HTR-8/SVneo (cell line): ENCODE results near the gene CERS1.

Experiments used
- DNase-seq: peaks from one replicate; pipeline ENCODE4 v3.0.0; 2011; ENCODE audit warnings: low spot score, mixed read lengths; ENCODE audit not compliant: insufficient read length
- FAIRE-seq: peaks from 2 replicates; lab custom pipeline; 2011; peaks lifted over from hg19 to GRCh38; lab: Jason Lieb, UNC

CERS1 gene

GRCh38 chr19:18860302-18860700 is 35.7 kb downstream of the CERS1 start:
- FAIRE-seq (no peak), DNase-seq (no peak)

GRCh38 chr19:18859676-18860301 is 36.2 kb downstream of the CERS1 start:
- no peak for DNase-seq
- no peak for FAIRE-seq

GRCh38 chr19:18858906-18859646 is 36.9 kb downstream of the CERS1 start:
- no peak for DNase-seq
- no peak for FAIRE-seq

GRCh38 chr19:18857223-18857622 is 38.7 kb downstream of the CERS1 start:
- no peak for DNase-seq
- FAIRE-seq, result no peak

- FAIRE-seq (peak; percentile 52), DNase-seq (no peak)
Observed at GRCh38 chr19:18856385-18857126, 39.4 kb downstream of the CERS1 start.

- no peak for DNase-seq
- no peak for FAIRE-seq
Observed at GRCh38 chr19:18855647-18856384, 40.1 kb downstream of the CERS1 start.

GRCh38 chr19:18854982-18855381 is 41.0 kb downstream of the CERS1 start:
- FAIRE-seq (no peak), DNase-seq (no peak)

- DNase-seq, result no peak
- FAIRE-seq, result peak; percentile 9
Observed at GRCh38 chr19:18853755-18854427, 42.1 kb downstream of the CERS1 start.

- no peak for FAIRE-seq
- no peak for DNase-seq
Observed at GRCh38 chr19:18852648-18853047, 43.3 kb downstream of the CERS1 start.

GRCh38 chr19:18851673-18852325 is 44.2 kb downstream of the CERS1 start:
- DNase-seq (no peak), FAIRE-seq (no peak)

GRCh38 chr19:18850471-18851375 is 45.2 kb downstream of the CERS1 start:
- no peak for FAIRE-seq

GRCh38 chr19:18849838-18850400 is 46.0 kb downstream of the CERS1 start:
- no peak for DNase-seq
- FAIRE-seq, result peak; percentile 31

More at GRCh38 chr19:18850471-18851375, 45.2 kb downstream of the CERS1 start:
- no peak for DNase-seq

GRCh38 chr19:18848878-18849661 is 46.9 kb downstream of the CERS1 start:
- FAIRE-seq, result no peak
- no peak for DNase-seq

GRCh38 chr19:18847549-18848463 is 48.2 kb downstream of the CERS1 start:
- no peak for DNase-seq
- FAIRE-seq, result peak; percentile 33

- peak; percentile 36 for FAIRE-seq
Observed at GRCh38 chr19:18846862-18847548, 49.0 kb downstream of the CERS1 start.

GRCh38 chr19:18845961-18846360 is 50.0 kb downstream of the CERS1 start:
- DNase-seq, result no peak
- no peak for FAIRE-seq

More at GRCh38 chr19:18846862-18847548, 49.0 kb downstream of the CERS1 start:
- peak; percentile 87 for DNase-seq
